GM12878 (cell line): ENCODE results near the gene RNF167. TPM values are rescaled to one million over a fixed set of nuclear protein-coding genes. Genes with fewer than 3 reads are reported as not detected.

Experiments used
- ATAC-seq: fragments of 200-7000 bp; cut with Tn5 transposase; 3 replicates; pipeline ENCODE4 v1.9.1; 2020; ENCODE audit warnings: mild to moderate bottlenecking, moderate library complexity
- BruUV-seq: library from RNA; stranded (reverse); fragments of 400-500 nt; replicated peaks from 2 replicates; lab custom pipeline; 2021; lab: Mats Ljungman, UMichigan
- CTCF ChIA-PET: fragments of 300-600 bp; sonication (Branson Sonifier 250); formaldehyde crosslinking; extraction: SDS; loops from one replicate; lab custom pipeline; 2021; ENCODE audit warnings: inconsistent platforms; lab: Yijun Ruan, JAX
- POLR2A ChIA-PET: fragments of 350-600 bp; formaldehyde crosslinking; extraction: SDS; loops from one replicate; lab custom pipeline; 2021; ENCODE audit warnings: inconsistent platforms; lab: Charles Lee
- RAD21 ChIA-PET: fragments of 300-600 bp; sonication (Branson Sonifier 250); formaldehyde crosslinking; loops from one replicate; lab custom pipeline; 2023; ENCODE audit warnings: antibody characterized with exemption; ENCODE audit not compliant: unreplicated experiment; lab: Charles Lee
- SMC1A ChIA-PET: fragments of 300-600 bp; sonication (Branson Sonifier 250); formaldehyde crosslinking; loops from one replicate; lab custom pipeline; 2023; ENCODE audit not compliant: unreplicated experiment, uncharacterized antibody; lab: Charles Lee
- DNase-seq: peaks from one replicate; pipeline ENCODE4 v3.0.0-alpha.2; 2011; ENCODE audit warnings: low read depth, low spot score
- FAIRE-seq: peaks from 3 replicates; lab custom pipeline; 2011; peaks lifted over from hg19 to GRCh38; lab: Jason Lieb, UNC
- H2AFZ ChIP-seq: 2 replicates; pipeline ENCODE4 v1.6.0; 2011; ENCODE audit warnings: low read depth, low read length, control low read depth; ENCODE audit not compliant: control insufficient read depth
- H3K27ac ChIP-seq: 2 replicates; pipeline ENCODE4 v1.5.1; 2011; ENCODE audit warnings: control low read depth; ENCODE audit not compliant: control insufficient read depth, insufficient read depth
- H3K27me3 ChIP-seq, 2 experiments: replicated peaks in 1 of 2; 2 replicates each; pipeline versions ENCODE4 v1.6.0 to v1.6.1; 2011; ENCODE audit warnings: low read length in 1 of 2; ENCODE audit not compliant: control insufficient read depth in 2 of 2, insufficient read depth in 2 of 2
- H3K36me3 ChIP-seq, 2 experiments: 2 replicates each; pipeline ENCODE4 v1.5.1; 2011; ENCODE audit warnings: low read length in 1 of 2; ENCODE audit not compliant: control insufficient read depth in 2 of 2, insufficient read depth in 2 of 2
- H3K4me1 ChIP-seq: 2 replicates; pipeline ENCODE4 v1.6.1; 2011; ENCODE audit warnings: mild to moderate bottlenecking, low read length, moderate library complexity, mixed read lengths; ENCODE audit not compliant: control insufficient read depth, insufficient read depth
- H3K4me2 ChIP-seq: 2 replicates; pipeline ENCODE4 v1.6.0; 2011; ENCODE audit warnings: control low read depth; ENCODE audit not compliant: control insufficient read depth, insufficient read depth
- H3K4me3 ChIP-seq: fragments of 200-600 bp; sonication (generic); 2 replicates; pipeline ENCODE4 v1.5.1; 2016
- H3K79me2 ChIP-seq: 2 replicates; pipeline ENCODE4 v1.6.0; 2011; ENCODE audit warnings: low read length; ENCODE audit not compliant: control insufficient read depth, insufficient read depth
- H3K9ac ChIP-seq: 2 replicates; pipeline ENCODE4 v1.8.0; 2011; ENCODE audit warnings: low read length, control low read depth, mixed read lengths; ENCODE audit not compliant: control insufficient read depth, insufficient read depth
- H3K9me3 ChIP-seq: replicated peaks from 3 replicates; pipeline ENCODE4 v1.5.1; 2011; ENCODE audit warnings: mild to moderate bottlenecking, low read length; ENCODE audit not compliant: control insufficient read depth, insufficient read depth
- H4K20me1 ChIP-seq: 2 replicates; pipeline ENCODE4 v1.6.0; 2011; ENCODE audit not compliant: control insufficient read depth, insufficient read depth
- E2F8 ChIP-seq: fragments of 450-650 bp; IDR thresholded peaks from 2 replicates; pipeline ENCODE4 v1.6.1; 2018; ENCODE audit warnings: mild to moderate bottlenecking, low read depth, moderate library complexity; ENCODE audit not compliant: partially characterized antibody
- ESRRA ChIP-seq: IDR thresholded peaks from 2 replicates; pipeline ENCODE4 v1.6.1; 2012; ENCODE audit warnings: mild to moderate bottlenecking, low read length, improper control_type of control experiment
- HDAC2 ChIP-seq: fragments of 200-600 bp; sonication (generic); IDR thresholded peaks from 2 replicates; pipeline ENCODE4 v1.6.1; 2017
- PKNOX1 ChIP-seq: fragments of 450-650 bp; IDR thresholded peaks from 2 replicates; pipeline ENCODE4 v1.6.1; 2016; ENCODE audit warnings: mild to moderate bottlenecking
- SIN3A ChIP-seq: IDR thresholded peaks from 2 replicates; pipeline ENCODE4 v1.6.1; 2012; ENCODE audit warnings: low read depth, low read length, improper control_type of control experiment
- SIX5 ChIP-seq: IDR thresholded peaks from 2 replicates; pipeline ENCODE4 v1.6.1; 2011; ENCODE audit warnings: mild to moderate bottlenecking, low read depth, low read length, moderate library complexity; ENCODE audit not compliant: severe bottlenecking
- SMARCA5 ChIP-seq: fragments of 450-650 bp; IDR thresholded peaks from 2 replicates; pipeline ENCODE4 v1.6.1; 2017; ENCODE audit warnings: mild to moderate bottlenecking
- TAF1 ChIP-seq: IDR thresholded peaks from 2 replicates; pipeline ENCODE4 v1.6.1; 2011; ENCODE audit warnings: mild to moderate bottlenecking, low read depth, low read length, borderline replicate concordance
- ZNF207 ChIP-seq: fragments of 450-650 bp; IDR thresholded peaks from 2 replicates; pipeline ENCODE4 v1.6.1; 2014; ENCODE audit warnings: antibody characterized with exemption, mild to moderate bottlenecking, borderline replicate concordance
- ZNF687 ChIP-seq: fragments of 450-650 bp; IDR thresholded peaks from 2 replicates; pipeline ENCODE4 v1.6.1; 2017; ENCODE audit warnings: mild to moderate bottlenecking, moderate library complexity
- WGBS: methylation state at CpG from one replicate; pipeline ENCODE4 v1.1.6; 2016; ENCODE audit warnings: low lambda C conversion rate; ENCODE audit not compliant: insufficient replicate concordance, insufficient coverage; ENCODE audit errors: missing lambda C conversion rate; 5-methylcytosine and 5-hydroxymethylcytosine counted together
- in situ Hi-C: fragments of 300-500 bp; cut with MboI; formaldehyde crosslinking; loops from 9 replicates; pipeline ENCODE4 v1.14.3; 2018; ENCODE audit warnings: mixed read lengths
- intact Hi-C: fragments of 100-400 bp; cut with micrococcal nuclease; formaldehyde crosslinking; loops from one replicate; pipeline ENCODE4 v1.14.2; 2022; ENCODE audit not compliant: unreplicated experiment
- polyA plus RNA-seq, 11 experiments: library from polyadenylated mRNA; depleted of rRNA in 4 of 11; unstranded in 6 of 11; stranded (reverse) in 5 of 11; fragments of >200 nt; fragmentation: Nextera tagmentation in 4 of 11; fragmentation: Illumina TruSeq in 1 of 11; extraction: Ambion mirVana in 4 of 11; extraction: Trizol in 1 of 11; gene quantifications; 1 replicate in 1 of 11; 2 replicates in 10 of 11; pipeline versions ENCODE4 v1.2.1 to v1.2.3, GENCODE V29; 2011 to 2016; ENCODE audit warnings: inconsistent platforms in 2 of 11, missing spikeins in 2 of 11, low read depth in 1 of 11
- total RNA-seq, 4 experiments: library from RNA; depleted of rRNA in 3 of 4; stranded (reverse); fragments of >200 nt in 3 of 4; fragmentation: Illumina TruSeq in 1 of 4; extraction: Trizol in 1 of 4; gene quantifications; 2 replicates each; pipeline versions ENCODE4 v1.2.1 to v1.2.3, GENCODE V29; 2013 to 2021

RNF167 gene
- total and polyA plus RNA-seq, 10 of the 15 experiments (the other 5 are each of a cell fraction or from before 2014, with no cell fraction given): 33.6 to 147 (median 57.6) TPM

- no peak overlapping the region for H2AFZ ChIP-seq
- H4K20me1 ChIP-seq: no peaks in the 10 kb centered on the region
- WGBS: 95% methylated on average over 13 of the region's 13 CpGs
- TF ChIP-seq SMARCA5: no peak
- TF ChIP-seq SIN3A: no peak
- no peak for TF ChIP-seq PKNOX1
- TF ChIP-seq TAF1: no peak
- no peak for TF ChIP-seq ZNF207
- TF ChIP-seq HDAC2: no peak
- no peak for TF ChIP-seq ESRRA
- no peak for TF ChIP-seq ZNF687
- TF ChIP-seq E2F8: no peak
- TF ChIP-seq SIX5: no peak
- TF ChIP-seq, all 136 proteins: peak for 0
- intact Hi-C loops: no loop called here
- POLR2A ChIA-PET: no interaction called here
- Histone ChIP-seq H3K27ac (no peak overlapping the region), H3K9ac (no peak overlapping the region), H3K4me1 (peaks cover 6% of the 10 kb centered on the region; the same call in 1 of the 2 replicates), H3K27me3 (no peaks in the 10 kb centered on the region), H3K79me2 (no peaks in the 10 kb centered on the region), H3K4me2 (no peak overlapping the region), H3K9me3 (no peaks in the 10 kb centered on the region; the same call in 2 of the 3 replicates), H3K36me3 (peaks cover 6 to 23% of the 10 kb centered on the region in 2 experiments; a peak in 3 of 4 replicates), H3K4me3 (no peak overlapping the region)
- no peak for ATAC-seq
- RAD21 ChIA-PET: no interaction called here
- no TSS peak for BruUV-seq
- in situ Hi-C loops: no loop called here
- CTCF ChIA-PET: no interaction called here
- no peak for FAIRE-seq
- SMC1A ChIA-PET: no interaction called here
- no peak for DNase-seq
These were observed 44.9 kb upstream of the RNF167 start for GRCh38 chr17:4895121-4895520.
